ENCODE data around the gene DAPP1. TPM values are rescaled to one million over a fixed set of nuclear protein-coding genes. Genes with fewer than 3 reads are reported as not detected.

Gene DAPP1
- total RNA-seq, 1 experiment from 2014 or later = not detected

DNA sequence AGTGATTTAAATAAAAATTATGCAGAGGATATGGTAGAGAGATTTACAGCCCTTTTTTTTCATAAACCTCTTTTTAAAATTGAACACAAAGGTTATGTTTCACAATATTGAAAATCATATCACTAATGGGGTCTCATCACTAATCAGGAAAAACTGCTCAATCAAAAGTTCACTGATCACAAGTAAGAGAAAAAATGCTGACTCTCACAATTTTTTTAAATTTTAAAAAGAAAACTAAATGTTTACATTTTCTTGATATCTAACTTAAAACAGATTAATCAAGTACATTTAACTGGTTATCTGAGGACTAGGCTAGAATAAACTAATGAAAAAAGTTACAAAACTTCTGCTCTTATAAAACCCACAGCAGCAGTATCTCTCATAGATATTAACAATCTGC, 69.1 kb downstream of the DAPP1 start:
- H3K27me3 ChIP-seq (replicated peaks; ENCODE audit: control insufficient read depth, insufficient read depth, low read length) = no peaks in the 10 kb centered on the region
- intact Hi-C loops (cut with micrococcal nuclease; ENCODE audit: unreplicated experiment) = loop anchor here (1.0 to 10.0 kb wide), 3 partner anchors 73 to 322 kb away; no protein-coding TSS in a partner anchor
- H3K4me3 Mint-ChIP-seq (ENCODE audit: unreplicated experiment) = no peak overlapping the region
- H3K36me3 Mint-ChIP-seq (ENCODE audit: insufficient read depth, unreplicated experiment) = no peaks in the 10 kb centered on the region
- no peak for DNase-seq
- no TSS peak for BruUV-seq (replicated peaks)
- no peaks in the 10 kb centered on the region for H3K27me3 Mint-ChIP-seq (ENCODE audit: insufficient read depth, unreplicated experiment)
- H3K4me3 ChIP-seq (ENCODE audit: low read depth, low read length) = no peak overlapping the region
- no peaks in the 10 kb centered on the region for H3K4me1 Mint-ChIP-seq (ENCODE audit: low read depth, unreplicated experiment)
- H3K27ac Mint-ChIP-seq (ENCODE audit: unreplicated experiment) = no peak overlapping the region
- H3K4me1 ChIP-seq = no peaks in the 10 kb centered on the region
- ChIA-PET POLR2A (no interaction called here), CTCF (interaction anchor here (1.8 kb wide), 1 partner anchor 74 kb away, joined by 11 read pairs; no protein-coding TSS in a partner anchor)
- no peaks in the 10 kb centered on the region for H3K9me3 ChIP-seq
- TF ChIP-seq, protein P1, sequence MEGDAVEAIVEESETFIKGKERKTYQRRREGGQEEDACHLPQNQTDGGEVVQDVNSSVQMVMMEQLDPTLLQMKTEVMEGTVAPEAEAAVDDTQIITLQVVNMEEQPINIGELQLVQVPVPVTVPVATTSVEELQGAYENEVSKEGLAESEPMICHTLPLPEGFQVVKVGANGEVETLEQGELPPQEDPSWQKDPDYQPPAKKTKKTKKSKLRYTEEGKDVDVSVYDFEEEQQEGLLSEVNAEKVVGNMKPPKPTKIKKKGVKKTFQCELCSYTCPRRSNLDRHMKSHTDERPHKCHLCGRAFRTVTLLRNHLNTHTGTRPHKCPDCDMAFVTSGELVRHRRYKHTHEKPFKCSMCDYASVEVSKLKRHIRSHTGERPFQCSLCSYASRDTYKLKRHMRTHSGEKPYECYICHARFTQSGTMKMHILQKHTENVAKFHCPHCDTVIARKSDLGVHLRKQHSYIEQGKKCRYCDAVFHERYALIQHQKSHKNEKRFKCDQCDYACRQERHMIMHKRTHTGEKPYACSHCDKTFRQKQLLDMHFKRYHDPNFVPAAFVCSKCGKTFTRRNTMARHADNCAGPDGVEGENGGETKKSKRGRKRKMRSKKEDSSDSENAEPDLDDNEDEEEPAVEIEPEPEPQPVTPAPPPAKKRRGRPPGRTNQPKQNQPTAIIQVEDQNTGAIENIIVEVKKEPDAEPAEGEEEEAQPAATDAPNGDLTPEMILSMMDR (IDR thresholded peaks at IDR 0.05; ENCODE audit: insufficient read depth in 1 of 2, low read depth in 1 of 2, low read length in 1 of 2, severe bottlenecking in 1 of 2, unreplicated experiment in 1 of 2) = no peak
- no peaks in the 10 kb centered on the region for H3K36me3 ChIP-seq (ENCODE audit: control insufficient read depth, insufficient read depth, low read length)
- H3K9me3 Mint-ChIP-seq (ENCODE audit: unreplicated experiment) = no peaks in the 10 kb centered on the region

DNA sequence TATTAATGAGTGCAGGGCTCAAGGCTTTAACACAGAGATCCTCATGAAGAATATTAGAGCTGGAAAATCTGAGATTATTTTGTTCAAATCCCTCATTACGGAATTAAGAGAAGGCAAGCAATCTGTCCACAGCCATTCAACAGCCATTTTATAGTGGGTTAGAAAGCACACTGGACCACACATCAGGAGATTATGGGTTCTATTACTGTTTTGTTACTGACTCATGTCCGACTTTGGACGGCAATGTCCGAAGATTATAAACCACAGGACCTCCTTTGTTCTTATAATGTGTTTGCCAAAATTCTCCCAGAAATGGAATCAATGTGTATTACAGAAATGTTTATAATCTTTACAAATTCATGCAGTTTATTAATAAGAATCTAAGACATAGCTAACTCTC, 69.5 kb downstream of the DAPP1 start:
- no peak overlapping the region for H3K4me3 Mint-ChIP-seq (ENCODE audit: unreplicated experiment)
- no peaks in the 10 kb centered on the region for H3K9me3 Mint-ChIP-seq (ENCODE audit: unreplicated experiment)
- no peaks in the 10 kb centered on the region for H3K27me3 ChIP-seq (replicated peaks; ENCODE audit: control insufficient read depth, insufficient read depth, low read length)
- H3K36me3 ChIP-seq (ENCODE audit: control insufficient read depth, insufficient read depth, low read length) = no peaks in the 10 kb centered on the region
- DNase-seq = no peak
- no peak overlapping the region for H3K27ac Mint-ChIP-seq (ENCODE audit: unreplicated experiment)
- no peaks in the 10 kb centered on the region for H3K36me3 Mint-ChIP-seq (ENCODE audit: insufficient read depth, unreplicated experiment)
- intact Hi-C loops (cut with micrococcal nuclease; ENCODE audit: unreplicated experiment) = loop anchor here (10.0 kb wide), 1 partner anchor 161 kb away; no protein-coding TSS in a partner anchor
- H3K4me3 ChIP-seq (ENCODE audit: low read depth, low read length) = no peak overlapping the region
- H3K9me3 ChIP-seq = no peaks in the 10 kb centered on the region
- no peaks in the 10 kb centered on the region for H3K4me1 Mint-ChIP-seq (ENCODE audit: low read depth, unreplicated experiment)
- no peaks in the 10 kb centered on the region for H3K27me3 Mint-ChIP-seq (ENCODE audit: insufficient read depth, unreplicated experiment)
- TF ChIP-seq, protein P1 (IDR thresholded peaks at IDR 0.05; ENCODE audit: insufficient read depth in 1 of 2, low read depth in 1 of 2, low read length in 1 of 2, severe bottlenecking in 1 of 2, unreplicated experiment in 1 of 2) = no peak
- ChIA-PET CTCF (interaction anchor here (1.8 kb wide), 1 partner anchor 75 kb away, joined by 11 read pairs; no protein-coding TSS in a partner anchor), POLR2A (no interaction called here)
- no peaks in the 10 kb centered on the region for H3K4me1 ChIP-seq
- BruUV-seq (replicated peaks) = no TSS peak

DNA sequence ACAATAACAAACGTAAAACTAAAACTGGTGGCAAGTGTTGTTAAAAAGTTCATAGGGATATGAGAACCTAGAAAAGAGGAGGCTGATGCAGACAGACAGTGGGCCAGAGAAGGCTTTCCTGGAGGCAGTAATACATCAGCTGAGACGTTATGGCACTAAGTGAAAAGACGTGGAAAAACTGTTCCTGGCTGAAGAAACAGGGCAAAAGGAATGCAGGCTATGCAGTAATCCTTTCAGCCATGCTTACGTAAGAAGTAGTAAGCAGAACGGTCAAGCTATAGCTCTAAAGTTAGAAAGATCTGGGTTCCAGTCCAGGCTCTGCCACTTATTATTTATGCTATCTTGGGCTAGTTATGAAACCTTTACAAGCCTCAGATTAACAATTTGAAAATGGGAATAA, 71.2 kb downstream of the DAPP1 start:
- DNase-seq = no peak
- Histone ChIP-seq H3K27me3 (replicated peaks; ENCODE audit: control insufficient read depth, insufficient read depth, low read length) (no peaks in the 10 kb centered on the region), H3K4me3 (ENCODE audit: low read depth, low read length) (no peak overlapping the region), H3K9me3 (no peaks in the 10 kb centered on the region), H3K36me3 (ENCODE audit: control insufficient read depth, insufficient read depth, low read length) (no peaks in the 10 kb centered on the region), H3K4me1 (no peaks in the 10 kb centered on the region)
- intact Hi-C loops (cut with micrococcal nuclease; ENCODE audit: unreplicated experiment) = loop anchor here (10.0 kb wide), 1 partner anchor 163 kb away; no protein-coding TSS in a partner anchor
- Mint-ChIP-seq H3K4me1 (ENCODE audit: low read depth, unreplicated experiment) (no peaks in the 10 kb centered on the region), H3K36me3 (ENCODE audit: insufficient read depth, unreplicated experiment) (no peaks in the 10 kb centered on the region), H3K4me3 (ENCODE audit: unreplicated experiment) (no peak overlapping the region), H3K9me3 (ENCODE audit: unreplicated experiment) (no peaks in the 10 kb centered on the region), H3K27me3 (ENCODE audit: insufficient read depth, unreplicated experiment) (no peaks in the 10 kb centered on the region), H3K27ac (ENCODE audit: unreplicated experiment) (no peak overlapping the region)
- ChIA-PET POLR2A (no interaction called here), CTCF (interaction anchor here (0.9 kb wide), 1 partner anchor 76 kb away, joined by 3 read pairs; no protein-coding TSS in a partner anchor)
- BruUV-seq (replicated peaks) = no TSS peak
- TF ChIP-seq, protein P1 (IDR thresholded peaks at IDR 0.05; ENCODE audit: insufficient read depth in 1 of 2, low read depth in 1 of 2, low read length in 1 of 2, severe bottlenecking in 1 of 2, unreplicated experiment in 1 of 2) = no peak

Data from Caco-2 (cell line).